Prostate gland (tissue), 2 donors: ENCODE results near the gene ATP23. TPM values are rescaled to one million over a fixed set of nuclear protein-coding genes. Genes with fewer than 3 reads are reported as not detected.

Source experiments
- DNase-seq: peaks from one replicate; pipeline ENCODE4 v3.0.0-alpha.2; 2019; ENCODE audit warnings: low spot score
- H3K27ac ChIP-seq, 2 donors: fragments of 200-600 bp; sonication (generic); 2 replicates each; pipeline ENCODE4 v1.5.1; 2017 to 2019
- H3K27me3 ChIP-seq: fragments of 200-600 bp; sonication (generic); replicated peaks from 2 replicates; pipeline ENCODE4 v1.5.1; 2019; ENCODE audit not compliant: insufficient read depth
- H3K36me3 ChIP-seq, 2 donors: fragments of 200-600 bp; sonication (generic); 1 replicate in 1 of 2; 2 replicates in 1 of 2; pipeline versions ENCODE4 v1.5.1 to v1.8.1; 2017 to 2019
- H3K4me1 ChIP-seq: fragments of 200-600 bp; sonication (generic); replicated peaks from 2 replicates; pipeline ENCODE4 v1.5.1; 2019
- H3K4me3 ChIP-seq, 2 donors: fragments of 200-600 bp; sonication (generic); 2 replicates each; pipeline ENCODE4 v1.5.1; 2017 to 2019
- H3K9me3 ChIP-seq: fragments of 200-600 bp; sonication (generic); 2 replicates; pipeline ENCODE4 v1.5.1; 2017
- CTCF ChIP-seq, 4 experiments: fragments of 200-600 bp in 2 of 4; fragments of 450-650 bp in 2 of 4; sonication (generic) in 2 of 4; IDR thresholded peaks; 1 replicate in 3 of 4; 2 replicates in 1 of 4; pipeline ENCODE4 v1.5.1; 2016 to 2019; ENCODE audit warnings: antibody characterized with exemption in 4 of 4, mild to moderate bottlenecking in 2 of 4, moderate library complexity in 2 of 4
- POLR2A ChIP-seq: fragments of 450-650 bp; IDR thresholded peaks from one replicate; pipeline ENCODE4 v1.6.1; 2016; ENCODE audit warnings: antibody characterized with exemption, mild to moderate bottlenecking
- POLR2AphosphoS5 ChIP-seq: sonication (generic); formaldehyde crosslinking; IDR thresholded peaks from one replicate; pipeline ENCODE4 v1.6.1; 2017; ENCODE audit warnings: antibody characterized with exemption
- WGBS: methylation state at CpG from one replicate; pipeline ENCODE4 v1.1.5; 2018; 5-methylcytosine and 5-hydroxymethylcytosine counted together
- intact Hi-C: fragments of 100-400 bp; cut with DNase I; formaldehyde crosslinking; loops from one replicate; pipeline ENCODE4 v1.14.2; 2022
- total RNA-seq, 2 donors: library from RNA; depleted of rRNA; stranded (reverse); fragments of >200 nt; gene quantifications; one replicate each; pipeline ENCODE4 v1.1.0, GENCODE V29; 2016

ATP23 gene
- total RNA-seq, 2 donors from 2014 or later = 8.0 to 15.0 TPM

- Histone ChIP-seq H3K36me3 (no peaks in the 10 kb centered on the region), H3K27ac (no peak overlapping the region), H3K4me3 (no peak overlapping the region), H3K4me1 (no peaks in the 10 kb centered on the region), H3K9me3 (no peaks in the 10 kb centered on the region), H3K27me3 (no peaks in the 10 kb centered on the region)
- no peak for DNase-seq
- TF ChIP-seq CTCF (IDR thresholded peaks at IDR 0.05) = no peak
- no peak for TF ChIP-seq POLR2A
- TF ChIP-seq POLR2AphosphoS5 = no peak
- WGBS = 47% methylated on average over 3 of the region's 3 CpGs
- intact Hi-C loops = no loop called here
Observed at GRCh38 chr12:57927086-57927485, 14.3 kb upstream of the ATP23 start.

DNA sequence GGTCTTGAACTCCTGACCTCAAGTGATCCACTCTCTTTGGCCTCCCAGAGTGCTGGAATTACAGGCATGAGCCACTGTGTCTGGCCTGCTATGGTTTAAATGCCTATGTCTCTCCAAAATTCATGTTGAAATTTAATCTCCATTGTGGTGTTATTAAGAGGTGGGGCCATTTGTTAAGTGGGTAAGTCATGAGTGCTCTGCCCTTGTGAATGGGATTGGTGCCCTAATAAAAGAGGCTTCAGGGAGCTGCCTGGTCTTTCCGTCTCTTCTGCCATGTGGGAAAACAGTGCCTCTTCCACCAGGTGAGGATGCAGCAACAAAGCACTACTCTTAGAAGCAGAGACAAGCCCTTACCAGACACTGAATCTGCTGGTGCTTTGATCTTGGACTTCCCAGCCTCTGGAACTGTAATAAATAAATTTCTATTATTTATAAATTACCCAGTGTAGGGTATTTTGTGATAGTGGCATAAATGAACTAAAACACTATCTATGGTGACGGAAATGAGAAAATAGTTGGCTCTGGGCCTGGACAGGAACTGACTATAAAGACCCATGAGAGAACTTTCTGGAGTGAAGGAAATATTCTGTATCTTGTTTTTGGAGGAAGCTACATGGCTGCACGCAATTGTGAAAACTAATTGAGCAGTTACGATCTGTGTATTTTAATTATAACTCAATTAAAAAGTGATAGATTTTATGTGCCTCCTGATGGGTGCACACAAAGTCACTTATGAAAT, 12.1 kb upstream of the ATP23 start:
- Histone ChIP-seq H3K36me3 (no peaks in the 10 kb centered on the region), H3K27ac (no peak overlapping the region), H3K4me1 (no peaks in the 10 kb centered on the region), H3K9me3 (no peaks in the 10 kb centered on the region), H3K27me3 (no peaks in the 10 kb centered on the region), H3K4me3 (no peak overlapping the region)
- intact Hi-C loops = no loop called here
- WGBS = 86% methylated on average over 4 of the region's 4 CpGs
- TF ChIP-seq CTCF (IDR thresholded peaks at IDR 0.05) (no peak), POLR2A (no peak), POLR2AphosphoS5 (no peak)
- no peak for DNase-seq

DNA sequence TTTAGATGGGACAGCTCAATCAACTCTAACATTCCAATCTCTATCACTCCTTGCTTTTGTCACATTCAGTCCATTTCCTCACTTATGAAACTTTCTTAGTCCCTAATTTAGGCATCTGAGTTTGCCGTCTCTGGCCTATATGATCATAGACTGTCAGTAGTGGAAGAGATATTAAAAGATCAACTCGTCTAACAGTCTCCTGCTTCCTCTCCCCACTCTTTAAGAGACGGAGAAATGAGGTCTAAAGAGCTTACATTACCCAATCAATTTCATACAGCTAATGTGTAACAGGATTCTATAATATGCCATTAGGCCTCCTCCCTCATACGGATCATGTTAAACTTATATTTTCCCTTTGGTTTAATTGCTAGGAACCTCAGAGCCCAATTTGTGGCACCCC, 6.5 kb upstream of the ATP23 start:
- intact Hi-C loops = no loop called here
- no peak for DNase-seq
- no peaks in the 10 kb centered on the region for H3K9me3 ChIP-seq
- no peaks in the 10 kb centered on the region for H3K36me3 ChIP-seq
- no peaks in the 10 kb centered on the region for H3K4me1 ChIP-seq
- no peak overlapping the region for H3K4me3 ChIP-seq
- H3K27me3 ChIP-seq = no peaks in the 10 kb centered on the region
- TF ChIP-seq POLR2A (no peak), CTCF (IDR thresholded peaks at IDR 0.05) (no peak), POLR2AphosphoS5 (no peak)
- no peak overlapping the region for H3K27ac ChIP-seq
- 83% methylated on average over 4 of the region's 4 CpGs for WGBS

GRCh38 chr12:57935331-57935730, 6.0 kb upstream of the ATP23 start:
- TF ChIP-seq POLR2A = no peak
- TF ChIP-seq CTCF (IDR thresholded peaks at IDR 0.05) = no peak
- TF ChIP-seq POLR2AphosphoS5 = no peak
- Histone ChIP-seq H3K4me1 (no peaks in the 10 kb centered on the region), H3K9me3 (no peaks in the 10 kb centered on the region), H3K36me3 (no peaks in the 10 kb centered on the region), H3K4me3 (peak overlapping the region; percentile 56 to 64), H3K27ac (no peak overlapping the region), H3K27me3 (no peaks in the 10 kb centered on the region)
- intact Hi-C loops = no loop called here
- DNase-seq = no peak
- 83% methylated on average over 3 of the region's 3 CpGs for WGBS

DNA sequence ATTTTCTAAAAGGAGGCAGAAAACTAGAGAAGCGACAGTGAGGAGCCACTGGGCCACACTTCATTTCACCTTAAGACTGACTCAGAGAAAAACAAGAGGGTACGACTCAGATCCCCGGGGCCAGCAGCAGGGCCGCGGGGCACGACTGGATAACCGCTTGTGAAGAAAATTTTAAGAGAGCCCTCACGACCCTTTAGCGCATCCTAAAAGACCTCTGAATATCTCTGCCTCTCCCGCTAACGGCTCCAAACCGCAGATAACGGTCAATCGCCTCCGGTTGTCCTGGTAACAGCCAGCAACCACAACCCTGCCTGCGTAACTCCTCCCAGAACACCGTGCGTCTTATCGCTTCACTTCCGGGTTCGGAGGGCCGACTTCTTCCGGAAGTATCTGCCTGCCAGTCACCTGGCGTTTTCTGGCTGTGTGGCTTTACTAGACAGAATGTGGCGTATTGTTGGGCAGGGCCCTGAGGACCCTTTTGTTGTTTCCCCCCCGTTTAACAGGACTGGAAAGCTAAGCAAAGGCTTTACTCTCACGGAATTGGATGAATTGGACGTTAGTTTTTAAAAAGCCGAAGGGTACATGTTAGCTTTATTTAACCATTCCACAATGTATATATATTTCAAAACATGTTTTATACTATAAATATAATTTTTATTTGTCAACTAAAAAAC, 5.4 kb upstream of the ATP23 start:
- DNase-seq = peak; percentile 87
- 4% methylated on average over 29 of the region's 29 CpGs for WGBS

More for the DNA sequence above, 5.4 kb upstream of the ATP23 start:
- no peaks in the 10 kb centered on the region for H3K27me3 ChIP-seq
- peak overlapping the region; percentile 56 to 64 for H3K4me3 ChIP-seq
- intact Hi-C loops = no loop called here
- peak overlapping the region; percentile 61 to 66 for H3K27ac ChIP-seq
- no peaks in the 10 kb centered on the region for H3K4me1 ChIP-seq
- no peaks in the 10 kb centered on the region for H3K36me3 ChIP-seq
- TF ChIP-seq CTCF (IDR thresholded peaks at IDR 0.05) (no peak), POLR2AphosphoS5 (peak; percentile 96), POLR2A (peak; percentile 31)
- H3K9me3 ChIP-seq = no peaks in the 10 kb centered on the region
